Activated T-cell treated with anti-CD3 and anti-CD28 coated beads for 48 hours (primary cell): ENCODE measurements around the gene LILRB2.
"Not testable (repeated sequence)": the region's sequence is repeated elsewhere in the genome, so short reads cannot be mapped to it uniquely, and the experiment has no call there.

ENCODE experiments used
- DNase-seq: peaks from one replicate; pipeline ENCODE4 v3.0.0-alpha.2; 2020; ENCODE audit warnings: low read depth

The LILRB2 gene

DNA sequence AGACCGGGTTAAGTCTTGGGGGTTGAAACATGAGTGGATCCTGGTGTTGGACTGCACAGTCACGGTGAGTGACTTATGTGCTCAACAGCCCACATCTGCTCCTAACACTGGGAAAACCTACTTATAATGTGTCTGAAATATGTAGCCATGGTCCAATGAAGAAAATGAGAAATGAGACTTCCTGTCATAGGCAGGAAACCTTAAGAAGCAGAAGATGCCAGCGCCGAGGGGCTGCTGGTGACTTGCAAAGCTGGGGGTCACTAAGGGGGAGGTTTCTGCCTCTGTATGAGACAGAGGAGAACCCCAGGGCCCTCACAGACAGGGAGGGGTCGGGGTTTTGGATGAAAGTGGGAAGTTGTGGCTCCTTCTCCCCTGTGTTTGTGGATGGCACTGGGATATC is 8.7 kb downstream of the LILRB2 start:
- DNase-seq, result not testable (repeated sequence)

DNA sequence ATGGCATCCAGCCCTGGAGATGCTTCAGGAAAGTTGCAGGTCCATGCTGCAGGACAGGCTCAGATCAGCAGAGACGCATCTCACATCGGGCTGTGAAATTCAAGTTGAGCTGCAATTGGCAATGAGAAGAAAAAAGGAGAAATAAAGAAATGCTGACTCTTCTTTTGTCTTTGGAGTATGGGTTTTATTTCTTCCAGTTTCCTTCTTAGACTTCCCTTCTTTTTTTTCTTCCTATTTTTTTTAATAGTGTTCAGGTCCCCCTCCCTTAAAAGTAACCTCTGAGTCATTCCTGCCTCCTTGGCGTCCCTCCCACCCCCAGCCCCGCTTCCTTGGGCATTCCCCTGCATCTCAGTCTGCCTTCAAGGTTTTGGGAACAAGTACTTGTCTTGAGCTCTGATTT is 9.3 kb downstream of the LILRB2 start:
- not testable (repeated sequence) for DNase-seq

DNA sequence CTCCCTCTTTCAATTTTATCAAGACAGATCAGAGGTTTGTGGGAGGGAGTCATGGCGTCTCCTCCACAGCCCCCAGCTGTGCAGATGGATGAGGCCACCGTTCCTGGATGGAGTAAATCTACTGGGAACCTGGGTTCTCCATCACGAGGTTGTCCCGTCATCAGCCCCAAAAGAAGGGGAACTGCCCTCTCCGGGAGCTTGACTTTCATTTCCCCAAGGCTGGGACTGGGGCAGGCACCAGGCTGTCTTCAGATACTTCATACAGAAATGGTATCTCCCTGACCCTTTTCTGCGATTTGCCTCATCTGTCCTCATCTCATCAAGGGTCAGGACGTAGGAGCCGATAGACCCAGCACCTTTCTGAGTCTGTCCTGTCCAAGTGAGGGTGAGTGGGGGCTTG is 9.8 kb downstream of the LILRB2 start:
- no peak for DNase-seq

DNA sequence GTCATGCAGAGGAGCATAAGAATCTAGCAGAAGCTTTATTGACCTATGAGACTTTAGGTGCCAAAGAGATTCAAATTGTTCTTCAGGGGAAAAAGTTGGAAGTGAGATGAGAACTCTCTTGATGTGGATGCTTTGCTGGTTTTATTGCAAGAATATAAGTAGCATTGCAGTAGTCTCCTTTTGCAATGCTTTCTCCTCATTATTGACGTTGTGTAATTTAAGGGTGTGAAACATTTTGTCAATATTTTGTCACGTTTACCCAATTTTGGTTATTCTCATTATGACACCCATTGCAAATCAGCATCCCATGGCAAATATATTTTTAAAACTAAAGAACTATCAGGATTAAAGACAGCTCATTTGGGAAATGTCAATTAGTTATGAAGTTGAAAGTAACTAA is 12.0 kb downstream of the LILRB2 start:
- no peak for DNase-seq

DNA sequence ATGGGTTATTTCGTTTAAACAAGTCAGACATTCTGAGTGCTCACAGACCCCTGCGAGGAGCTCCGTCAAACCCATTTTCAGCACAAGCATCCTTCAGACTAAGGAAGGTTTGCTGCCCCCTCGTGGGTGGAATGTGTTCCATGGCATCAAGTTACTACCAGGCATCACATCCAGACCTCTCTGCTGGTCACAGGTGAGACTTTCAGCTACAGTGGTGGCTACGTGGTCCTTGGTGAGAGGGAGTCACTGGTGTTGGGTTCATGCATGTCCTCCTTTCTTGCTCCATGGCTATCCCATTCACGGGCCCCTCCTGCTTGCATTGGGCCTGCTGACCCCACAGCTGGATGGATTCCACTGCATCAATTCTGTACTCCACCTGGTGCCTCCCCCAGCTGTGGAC is 14.8 kb downstream of the LILRB2 start:
- peak; percentile 56 for DNase-seq

DNA sequence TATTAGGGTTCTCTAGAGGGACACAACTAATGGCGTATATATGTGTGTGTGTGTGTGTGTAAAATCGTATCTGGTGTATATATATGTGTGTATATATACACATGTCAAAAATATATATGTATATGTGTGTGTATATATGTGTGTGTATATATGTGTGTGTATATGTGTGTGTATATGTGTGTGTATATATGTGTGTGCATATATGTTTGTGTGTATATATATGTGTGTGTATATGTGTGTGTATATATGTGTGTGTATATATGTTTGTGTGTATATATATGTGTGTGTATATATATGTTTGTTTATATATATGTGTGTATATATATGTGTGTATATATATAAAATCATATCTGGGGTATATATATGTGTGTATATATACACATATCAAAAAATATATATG is 18.4 kb downstream of the LILRB2 start:
- DNase-seq, result no peak

DNA sequence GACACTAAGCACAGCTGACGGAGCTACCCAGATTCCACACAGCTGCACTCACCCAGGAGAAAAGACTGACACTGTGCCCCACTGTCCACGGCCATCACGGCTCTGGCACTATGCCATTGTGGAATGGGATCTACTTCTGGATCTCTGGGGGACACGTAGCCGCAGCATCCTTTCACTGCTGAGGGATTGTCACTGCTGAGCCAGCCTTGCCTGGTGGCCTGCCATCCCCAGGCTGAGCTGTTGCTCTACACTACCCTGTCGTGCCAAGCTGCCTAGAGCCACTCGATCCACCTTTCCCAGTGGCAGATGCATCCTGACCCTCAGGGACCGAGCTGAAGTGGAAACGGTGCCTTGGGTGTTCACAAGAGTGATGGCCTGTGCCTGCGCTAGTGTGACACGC is 18.8 kb downstream of the LILRB2 start:
- no peak for DNase-seq

DNA sequence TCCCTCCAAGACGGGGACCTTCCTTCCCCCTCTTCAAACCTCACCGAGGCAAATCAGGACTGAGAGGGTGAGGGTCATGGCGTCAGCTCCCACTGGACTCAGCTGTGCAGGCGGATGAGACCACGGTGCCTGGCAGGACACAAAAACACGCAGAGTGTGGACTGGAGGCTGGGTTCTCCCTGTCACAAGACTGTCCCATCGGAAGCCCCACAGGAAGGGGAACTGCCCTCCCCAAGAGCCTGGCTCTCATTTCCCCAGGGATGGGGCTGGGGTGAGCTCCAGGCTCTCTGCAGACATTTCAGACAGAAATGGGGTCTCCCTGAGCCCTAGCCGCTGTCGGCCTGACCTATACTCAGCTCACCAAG is 23.8 kb downstream of the LILRB2 start, which contains the start of gene LILRB5:
Gene LILRB5 (minus strand): TSS at position 158 of the 365 bp plus-strand sequence. CDS start 80 bp downstream, at position 78.
- no peak for DNase-seq

DNA sequence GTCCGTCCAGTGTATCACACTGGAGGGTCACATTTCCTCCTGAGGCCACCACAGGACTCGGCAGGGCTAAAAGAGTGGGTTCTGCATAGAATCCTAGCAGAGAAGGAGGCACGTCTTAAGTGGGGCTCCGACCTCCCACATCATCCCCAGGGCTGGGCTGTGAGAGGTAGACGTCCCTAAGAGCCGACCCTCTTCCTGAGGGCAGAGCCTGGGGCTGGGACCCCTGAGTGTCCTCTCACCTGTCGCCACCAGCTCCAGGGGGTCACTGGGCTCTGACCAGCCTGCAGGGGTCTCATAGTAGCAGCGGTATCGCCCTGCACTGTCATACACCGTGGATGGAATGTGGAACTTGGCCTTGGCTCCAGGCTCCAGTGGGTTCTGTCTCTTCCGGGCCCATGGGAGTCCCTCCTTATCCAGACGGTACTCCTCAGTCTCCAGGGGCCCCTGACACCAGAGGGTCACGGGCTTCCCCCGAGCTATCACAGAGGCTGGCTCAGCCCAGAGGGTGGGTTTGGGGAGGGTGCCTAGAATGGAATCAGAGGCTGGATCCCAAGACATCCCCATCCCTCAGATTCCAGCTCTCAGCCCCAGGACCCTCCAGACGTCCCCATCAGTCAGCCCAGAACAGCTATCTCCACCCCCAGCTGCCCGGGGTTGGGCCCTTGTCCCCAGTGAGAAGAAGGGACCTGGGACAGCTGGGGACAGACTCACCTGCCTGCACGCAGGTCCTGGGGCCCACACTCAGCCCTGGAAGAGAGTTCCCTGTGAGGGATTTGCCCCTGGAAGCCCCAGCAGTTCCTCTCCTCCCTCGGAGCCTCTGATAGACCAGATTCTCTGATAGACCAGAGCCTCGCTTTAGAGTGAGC is 24.4 kb downstream of the LILRB2 start:
- no peak for DNase-seq

DNA sequence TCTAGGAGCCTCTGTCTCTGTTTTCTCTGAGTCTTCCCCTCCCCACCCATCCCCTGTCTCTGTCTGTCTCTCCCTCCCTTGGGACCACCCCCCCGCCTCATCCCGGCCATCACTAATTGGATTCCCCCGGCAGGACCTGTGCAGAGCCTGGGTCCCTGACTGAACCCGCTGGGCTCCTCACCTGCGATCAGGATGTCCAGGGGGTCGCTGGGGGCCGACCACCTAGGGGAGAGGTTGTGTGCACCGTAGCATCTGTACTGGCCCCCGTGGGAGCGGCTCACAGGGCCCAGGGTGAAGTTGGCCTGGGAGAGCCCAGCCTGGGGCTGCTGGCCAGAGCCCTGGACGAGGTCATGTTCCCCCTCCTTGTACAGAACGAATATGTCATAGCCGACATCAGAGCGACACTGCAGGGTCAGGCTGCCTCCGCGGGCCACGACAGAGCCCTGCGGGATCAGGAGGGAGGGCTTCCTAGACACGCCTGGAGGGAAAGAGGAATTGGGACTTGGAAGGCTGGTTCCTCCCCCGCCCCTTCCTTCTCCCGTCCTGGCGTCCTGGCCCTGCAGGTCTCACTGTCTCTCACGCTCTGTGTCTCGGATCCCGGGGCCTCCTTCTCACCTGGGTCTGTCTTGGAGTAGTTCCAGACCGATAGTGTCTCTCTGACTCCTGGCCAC is 25.7 kb downstream of the LILRB2 start:
- no peak for DNase-seq

DNA sequence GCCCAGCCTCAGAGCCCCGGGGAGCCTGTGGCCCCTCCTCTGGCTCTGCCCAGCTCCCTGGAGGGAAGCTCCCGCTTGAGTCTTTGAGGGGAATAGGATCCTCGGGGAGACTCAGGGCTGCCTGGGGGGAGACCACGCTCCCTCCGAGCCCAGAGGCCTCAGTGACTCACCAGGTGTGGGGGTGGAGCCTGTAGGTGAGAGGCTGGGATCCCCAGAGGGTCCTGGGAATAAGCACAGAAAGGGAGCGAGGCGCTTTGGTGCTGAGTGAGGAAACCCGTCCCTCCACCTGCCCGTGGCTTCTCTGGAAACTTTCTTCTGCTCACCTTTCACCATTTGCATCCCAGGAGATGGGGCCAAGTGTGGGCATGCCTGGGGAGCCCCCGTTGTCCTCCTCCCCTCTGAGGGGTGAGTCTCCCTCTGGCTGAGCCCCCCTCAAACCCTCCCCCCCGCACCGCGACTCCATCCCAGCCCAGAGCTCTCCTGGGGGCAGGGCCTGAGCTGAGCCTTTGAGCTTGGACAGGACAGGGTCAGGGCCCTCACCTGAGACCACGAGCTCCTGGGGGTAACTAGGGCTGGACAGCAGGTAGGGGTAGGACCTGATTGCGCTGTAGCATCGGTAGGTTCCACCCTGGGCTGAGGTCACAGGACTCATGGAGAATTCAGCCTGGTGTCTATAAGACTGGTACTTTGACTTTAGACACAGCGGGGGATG is 26.6 kb downstream of the LILRB2 start:
- DNase-seq, result no peak

DNA sequence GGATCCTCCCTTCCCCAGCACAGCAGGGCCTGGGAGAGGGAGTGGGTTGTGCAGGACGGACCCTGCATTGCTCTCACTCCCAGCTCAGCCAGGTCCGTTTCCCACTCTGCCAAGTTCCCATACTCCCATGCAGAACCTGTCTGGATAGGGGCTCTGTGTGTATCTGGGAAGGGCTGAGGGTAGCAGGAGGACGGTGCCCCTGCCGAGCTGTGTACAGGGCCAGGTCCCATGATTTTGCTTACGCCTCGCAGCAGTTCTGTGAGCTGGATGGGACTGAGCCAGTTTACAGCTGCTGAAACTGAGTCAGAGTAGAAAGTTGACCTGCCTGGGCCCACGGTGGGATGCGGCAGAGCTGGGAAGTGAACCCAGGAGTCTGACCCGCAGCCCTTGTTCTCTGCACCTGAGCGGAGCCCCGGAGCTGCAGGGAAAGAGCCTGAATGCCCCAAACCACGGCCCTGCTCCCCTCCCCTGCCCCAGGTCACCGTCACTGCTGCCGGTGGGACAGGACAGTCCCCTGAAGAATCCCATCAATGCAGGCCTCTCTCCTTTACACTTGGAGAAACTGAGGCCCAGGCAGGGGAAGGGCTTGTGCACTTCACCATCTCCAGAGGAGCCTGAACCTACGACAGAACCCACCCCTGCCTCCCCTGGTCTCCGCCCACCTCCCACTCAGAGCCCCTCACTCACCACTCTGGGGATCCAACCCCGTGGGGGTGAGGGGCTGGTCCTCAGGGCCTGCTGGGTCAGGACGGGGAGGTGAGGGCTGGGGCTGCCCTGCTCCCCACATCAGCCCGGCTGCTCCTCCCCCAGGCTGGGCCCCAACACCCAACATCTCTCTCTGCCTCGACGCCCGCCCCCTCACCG is 27.3 kb downstream of the LILRB2 start:
- no peak for DNase-seq

DNA sequence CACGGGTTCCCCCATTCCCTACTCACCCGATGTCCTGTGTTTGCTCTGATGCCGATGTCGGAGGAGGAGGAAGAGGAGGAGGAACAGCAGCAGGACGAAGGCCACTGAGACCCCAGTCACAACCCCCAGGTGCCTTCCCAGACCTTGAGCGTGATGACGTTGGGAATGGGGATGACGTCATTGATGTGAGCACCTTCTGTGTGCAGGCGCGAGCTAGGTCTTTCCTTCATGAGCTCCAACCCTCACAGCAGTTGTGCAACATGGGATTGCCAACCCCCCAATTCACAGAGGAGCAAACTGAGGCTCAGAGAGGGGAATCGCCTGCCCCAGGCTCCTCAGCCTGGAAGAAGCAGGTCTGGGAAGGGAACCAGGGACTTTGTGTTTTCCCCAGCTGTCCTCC is 28.1 kb downstream of the LILRB2 start:
- no peak for DNase-seq

DNA sequence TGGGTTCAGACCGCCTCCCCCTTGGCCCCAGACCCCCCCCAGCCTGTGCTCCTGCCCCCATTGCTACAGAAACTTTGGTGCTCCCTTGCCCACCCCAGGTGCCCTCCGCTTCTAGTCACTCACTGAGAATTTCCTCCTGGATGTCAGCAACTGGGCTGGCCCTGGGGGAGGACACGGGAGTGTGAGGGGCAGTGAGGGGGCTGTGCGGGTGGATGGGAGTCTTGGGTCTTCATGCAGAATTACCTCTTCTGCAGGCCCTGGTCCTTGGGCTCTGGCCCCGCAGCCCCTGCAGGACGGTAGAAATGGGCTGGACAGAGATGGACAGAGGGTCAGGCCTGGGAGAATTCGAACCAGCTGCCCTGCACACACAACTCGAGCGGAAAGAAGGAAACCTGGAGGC is 28.7 kb downstream of the LILRB2 start:
- no peak for DNase-seq

DNA sequence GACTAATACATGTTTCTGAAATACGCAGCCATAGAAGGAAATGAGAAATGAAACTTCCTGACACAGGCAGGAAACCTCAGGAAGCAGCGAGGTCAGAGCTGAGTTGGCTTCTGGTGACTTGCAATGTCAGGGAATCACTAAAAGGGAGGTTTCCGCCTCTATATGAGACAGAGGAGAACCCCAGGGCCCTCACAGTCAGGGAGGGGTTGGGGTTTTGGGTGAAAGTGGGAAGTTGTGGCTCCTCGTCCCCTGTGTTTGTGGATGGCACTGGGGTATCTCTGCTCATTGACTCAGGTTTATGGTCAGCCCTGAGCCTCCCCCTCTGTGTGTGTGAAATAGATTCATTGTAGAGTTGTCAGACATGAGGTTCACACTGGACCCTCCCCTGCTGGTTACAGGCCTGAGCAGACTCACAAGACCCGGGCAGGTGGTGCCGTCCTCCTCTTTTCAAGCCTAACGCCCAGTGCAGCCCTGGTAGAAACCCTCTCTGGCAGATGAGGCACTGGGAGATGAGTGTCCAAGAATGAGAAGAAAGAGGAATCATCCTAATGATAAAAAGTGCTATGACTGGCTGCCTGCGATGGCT is 32.8 kb downstream of the LILRB2 start:
- DNase-seq, result peak; percentile 57

DNA sequence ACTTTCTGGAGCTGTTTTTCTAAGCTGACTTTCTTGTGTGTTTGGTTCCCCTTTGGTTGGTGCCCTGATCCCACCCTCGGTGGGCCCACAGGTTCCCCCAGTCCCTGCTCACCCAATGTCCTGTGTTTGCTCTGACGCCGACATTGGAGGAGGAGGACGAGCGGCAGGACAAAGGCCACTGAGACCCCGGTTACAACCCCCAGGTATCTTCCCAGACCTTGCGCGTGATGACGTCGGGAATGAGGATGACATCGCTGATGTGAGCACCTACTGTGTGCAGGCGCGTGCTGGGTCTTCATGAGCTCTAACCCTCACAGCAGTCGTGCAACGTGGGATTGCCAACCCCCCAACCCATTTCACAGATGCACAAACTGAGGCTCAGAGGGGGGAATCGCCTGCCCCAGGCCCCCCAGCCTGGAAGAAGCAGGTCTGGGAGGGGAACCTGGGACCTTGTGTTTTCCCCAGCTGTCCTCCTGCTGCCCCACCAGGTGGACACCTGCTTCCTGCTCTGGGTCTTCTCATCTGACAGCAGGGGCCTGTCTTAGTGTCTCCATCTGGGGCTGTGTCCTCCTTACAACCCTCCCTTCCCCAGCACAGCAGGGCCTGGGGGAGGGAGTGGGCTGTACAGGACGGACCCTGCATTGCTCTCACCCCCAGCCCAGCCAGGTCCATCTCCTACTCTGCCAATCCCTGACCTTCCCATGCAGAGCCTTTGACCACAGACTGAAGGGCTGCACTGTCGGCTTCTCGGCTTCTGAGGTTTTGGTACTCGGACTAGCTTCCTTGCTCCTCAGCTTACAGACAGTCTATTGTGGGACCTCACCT is 33.6 kb downstream of the LILRB2 start:
- no peak for DNase-seq

DNA sequence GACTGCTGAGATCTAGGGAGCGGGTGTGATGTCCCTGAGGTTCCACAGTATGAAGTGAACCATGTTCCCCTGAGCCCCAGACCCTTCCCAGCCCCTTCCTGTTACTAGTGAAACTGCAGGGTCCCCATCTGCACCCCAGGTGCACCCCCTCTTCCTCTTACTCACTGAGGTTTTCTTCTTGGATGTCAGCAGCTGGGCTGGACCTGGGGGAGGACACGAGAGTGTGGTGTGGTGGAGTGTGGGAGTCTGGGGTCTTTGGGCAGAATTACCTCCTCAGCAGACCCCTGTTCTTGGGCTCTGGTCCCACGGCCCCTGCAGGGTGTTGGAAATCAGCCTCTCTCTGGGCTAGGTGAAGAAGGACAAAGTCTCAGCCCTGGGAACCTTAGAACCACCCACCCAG is 35.0 kb downstream of the LILRB2 start:
- DNase-seq, result no peak

DNA sequence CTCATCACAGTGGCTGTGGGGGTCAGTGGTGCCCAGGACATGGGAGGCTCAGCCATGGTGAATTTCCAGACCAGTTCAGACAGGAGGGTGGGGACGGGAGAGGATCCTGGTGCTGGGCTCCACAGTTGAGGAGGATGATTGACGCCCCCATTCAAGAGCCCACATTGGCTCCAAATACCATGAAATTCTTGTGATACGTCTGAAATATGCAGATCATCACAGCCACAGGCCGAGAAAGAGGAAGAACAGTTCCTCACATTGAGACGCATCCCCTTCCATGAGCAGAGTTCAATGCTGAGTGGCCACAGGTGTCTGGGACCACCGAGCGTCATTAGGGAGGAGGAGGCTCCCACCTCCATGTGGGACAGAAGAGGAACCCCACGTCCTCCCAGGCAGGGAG is 37.1 kb downstream of the LILRB2 start:
- DNase-seq, result not testable (repeated sequence)

DNA sequence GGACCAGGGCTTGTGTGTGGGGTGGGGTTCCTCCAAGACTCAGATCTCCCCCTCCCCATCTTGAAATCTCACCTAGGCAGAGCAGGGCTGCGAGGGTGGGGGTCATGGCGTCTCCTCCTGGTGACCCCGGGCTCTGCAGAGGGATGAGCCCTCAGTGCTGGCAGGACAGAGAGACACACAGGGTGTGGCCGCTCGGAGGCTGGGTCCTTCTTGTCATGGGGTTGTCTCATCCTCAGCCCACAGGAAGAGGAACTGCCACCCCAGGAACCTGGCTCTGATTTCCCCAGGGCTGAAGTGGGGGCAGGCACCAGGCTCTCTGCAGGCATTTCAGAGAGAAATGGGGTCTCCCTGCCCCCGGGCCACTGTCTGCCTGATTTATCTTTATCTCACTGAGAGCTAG is 38.3 kb downstream of the LILRB2 start, which contains the start of gene LILRA6:
Gene LILRA6 (minus strand): TSS at position 145 of the 400 bp plus-strand sequence.
- DNase-seq, result not testable (repeated sequence)

DNA sequence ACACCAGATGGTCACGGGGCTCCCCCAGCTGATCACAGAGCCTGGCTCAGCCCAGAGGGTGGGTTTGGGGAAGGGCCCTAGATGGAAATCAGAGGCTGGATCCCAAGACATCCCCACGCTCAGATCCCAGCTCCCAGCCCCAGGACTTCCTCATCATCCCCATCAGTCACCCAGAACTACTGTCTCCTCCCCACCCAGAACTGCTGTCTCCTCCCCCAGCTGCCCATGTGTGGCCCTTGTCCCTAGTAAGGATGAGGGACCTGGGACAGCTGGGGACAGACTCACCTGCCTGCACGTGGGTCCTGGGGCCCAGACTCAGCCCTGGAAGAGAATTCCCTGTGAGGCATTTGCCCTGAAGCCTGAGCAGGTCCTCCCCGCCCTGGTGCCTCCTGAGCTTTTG is 38.7 kb downstream of the LILRB2 start:
- DNase-seq, result not testable (repeated sequence)
